Measurements from ENCODE around the gene RNASEH1. TPM values are rescaled to one million over a fixed set of nuclear protein-coding genes. Genes with fewer than 3 reads are reported as not detected.

Gene RNASEH1, protein sequence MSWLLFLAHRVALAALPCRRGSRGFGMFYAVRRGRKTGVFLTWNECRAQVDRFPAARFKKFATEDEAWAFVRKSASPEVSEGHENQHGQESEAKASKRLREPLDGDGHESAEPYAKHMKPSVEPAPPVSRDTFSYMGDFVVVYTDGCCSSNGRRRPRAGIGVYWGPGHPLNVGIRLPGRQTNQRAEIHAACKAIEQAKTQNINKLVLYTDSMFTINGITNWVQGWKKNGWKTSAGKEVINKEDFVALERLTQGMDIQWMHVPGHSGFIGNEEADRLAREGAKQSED
- 16.8 and 21.7 TPM in 2 replicates for total RNA-seq

DNA sequence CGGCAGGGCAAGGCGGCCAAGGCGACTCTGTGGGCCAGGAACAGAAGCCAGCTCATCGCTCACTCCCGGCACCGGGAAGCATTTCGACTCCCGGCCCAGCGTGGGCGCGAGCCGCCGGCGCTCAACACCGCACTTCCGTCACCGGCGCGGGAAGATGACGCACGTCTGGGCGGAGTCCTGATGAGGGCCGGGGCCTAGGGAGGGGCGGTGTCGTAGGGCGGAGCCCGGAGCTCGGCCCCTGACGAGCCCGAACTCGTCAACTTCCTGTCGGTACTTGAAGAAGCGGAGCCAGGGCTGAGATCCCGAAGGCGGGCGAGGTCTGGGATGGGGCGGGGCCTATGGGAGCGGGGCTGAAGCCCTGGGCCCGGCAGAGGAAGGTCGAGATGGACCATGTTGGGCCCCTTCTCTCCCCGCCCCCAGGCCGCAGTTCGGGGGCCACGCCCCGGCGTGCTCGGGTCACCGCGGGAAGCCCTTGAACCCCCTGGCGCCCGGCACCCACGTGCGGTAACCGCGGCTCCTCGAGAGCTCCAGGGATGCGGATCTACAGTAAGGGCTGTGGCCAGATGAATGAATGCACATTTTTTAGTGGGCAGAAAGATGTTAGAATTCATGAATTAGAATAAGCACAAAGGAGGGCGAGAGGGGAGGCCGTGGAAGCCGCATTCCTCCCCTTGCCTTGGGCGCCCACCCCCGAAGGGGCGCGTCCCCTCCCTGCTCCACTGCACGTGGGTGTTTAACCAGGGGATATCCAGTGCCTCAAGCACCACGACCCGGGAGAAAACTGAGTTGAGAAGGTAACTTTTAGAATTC, at the start of gene RNASEH1:
Gene RNASEH1, minus strand, starts transcription at position 129 of the 810 bp plus-strand sequence. Its CDS starts 73 bp downstream, at position 56.

GRCh38 chr2:3594493-3595281, 36.6 kb upstream of the RNASEH1 start, which contains the start of gene COLEC11:
TSS of gene COLEC11 (plus strand) at chr2:3595112. CDS start at chr2:3604341, 9,229 bp downstream.

DNA sequence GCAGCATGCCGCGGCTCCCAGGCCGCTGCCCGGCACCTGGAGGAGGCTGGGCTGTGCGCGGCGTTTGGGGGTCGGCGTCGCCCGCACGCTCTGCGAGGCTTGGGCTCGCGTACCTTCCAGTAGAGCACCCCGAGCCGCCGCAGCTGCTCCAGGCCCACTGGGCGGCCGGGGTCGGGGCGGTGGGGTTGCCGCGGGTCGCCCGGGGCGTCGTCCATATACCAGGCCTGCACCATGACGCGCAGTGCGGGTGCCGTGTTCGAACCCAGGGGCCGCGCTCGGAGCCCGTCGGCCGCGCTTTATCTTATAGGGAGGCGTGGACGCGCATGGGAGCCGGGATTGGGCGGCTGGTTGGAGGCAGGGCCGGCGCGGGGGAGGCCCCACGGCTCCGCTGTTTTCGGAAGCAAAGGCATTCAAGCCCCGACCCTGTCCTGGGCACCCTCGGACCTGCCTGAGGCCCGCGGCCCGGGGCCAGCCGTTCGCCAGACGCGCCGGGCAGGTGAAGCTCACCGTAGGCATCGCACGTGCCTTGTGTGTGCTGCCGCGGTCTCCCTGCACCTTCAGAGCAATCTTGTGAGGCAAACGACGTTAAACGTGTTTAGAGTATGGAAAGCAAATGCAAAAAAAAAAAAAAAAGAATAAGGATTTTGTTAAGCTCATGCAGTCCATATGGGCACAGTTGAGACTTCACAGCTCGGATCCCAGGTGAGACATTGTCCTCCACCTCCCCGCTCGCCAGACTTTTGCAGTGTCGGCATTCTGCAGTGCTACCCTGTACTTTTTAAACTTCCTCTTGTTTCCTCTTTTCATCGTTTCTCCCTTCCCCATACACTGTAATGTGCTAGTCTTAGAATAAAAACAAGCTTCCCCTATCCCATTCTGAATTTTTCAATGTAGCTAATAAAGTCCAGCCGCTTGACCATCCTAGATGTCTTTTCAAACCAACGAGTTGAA, 38.6 kb downstream of the RNASEH1 start, which contains the start of gene ADI1:
Gene ADI1, minus strand, starts transcription at position 277 of the 951 bp plus-strand sequence. Its CDS starts 44 bp downstream, at position 233.

Other genes with a start within 250 kb of the RNASEH1 start
- 46.8 and 55.6 TPM in 2 replicates for gene EIPR1, start 180.5 kb downstream of the RNASEH1 start, total RNA-seq
- gene TRAPPC12, start 178.6 kb downstream of the RNASEH1 start, total RNA-seq = 61.6 and 64.5 TPM in 2 replicates
- gene ADI1, start 38.8 kb downstream of the RNASEH1 start, total RNA-seq = 39.6 and 50.1 TPM in 2 replicates
- gene RPS7, start 16.9 kb upstream of the RNASEH1 start, total RNA-seq = 2,821 and 4,606 TPM in 2 replicates
- not detected in 2 replicates for gene COLEC11, start 36.8 kb upstream of the RNASEH1 start, total RNA-seq
- gene ALLC, start 99.9 kb upstream of the RNASEH1 start, total RNA-seq = not detected in 2 replicates
- gene DCDC2C, start 145.2 kb upstream of the RNASEH1 start, total RNA-seq = not detected in 2 replicates